ENCODE measurements around the gene TMEM269. TPM values are rescaled to one million over a fixed set of nuclear protein-coding genes. Genes with fewer than 3 reads are reported as not detected.

The TMEM269 gene
- total and polyA plus RNA-seq, 2 experiments from 2014 or later = 0.12 to 0.40 TPM

DNA sequence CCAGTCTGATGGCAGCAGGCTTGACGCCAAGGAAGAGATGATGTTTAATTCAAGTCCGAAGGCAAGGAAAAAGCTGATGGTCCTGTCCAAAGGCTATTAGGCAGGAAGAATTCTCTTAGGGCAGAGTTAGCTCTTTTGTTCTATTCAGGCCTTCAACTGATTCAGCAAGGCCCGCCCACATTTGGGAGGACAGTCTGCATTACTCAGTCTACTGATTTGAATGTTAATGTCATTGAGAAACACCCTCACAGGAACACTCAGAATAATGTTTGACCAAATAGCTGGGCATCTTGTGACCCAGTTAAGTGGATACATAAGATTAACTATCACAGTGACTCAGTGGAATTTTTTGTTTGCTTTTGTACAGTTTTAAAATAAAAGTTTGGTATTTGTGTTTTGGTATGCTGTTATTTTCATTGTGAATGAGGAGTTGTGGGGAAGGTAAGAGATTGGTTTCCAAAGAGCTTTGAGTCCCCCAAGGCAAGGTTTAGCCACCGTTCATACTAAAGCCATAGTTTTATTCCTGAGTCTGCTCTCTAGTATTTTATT is 59.9 kb downstream of the TMEM269 start:
- H3K4me3 ChIP-seq = no peak overlapping the region
- H3K79me2 ChIP-seq = peaks cover 15% of the 10 kb centered on the region
- 95% methylated on average over 4 of the region's 4 CpGs for WGBS (ENCODE audit: low lambda C conversion rate, missing lambda C conversion rate)
- no peak for TF ChIP-seq CTCF (IDR thresholded peaks at IDR 0.05; ENCODE audit: poor library complexity)
- no peak for TF ChIP-seq EZH2 (IDR thresholded peaks at IDR 0.05; ENCODE audit: borderline replicate concordance)
- TF ChIP-seq EZH2phosphoT487 (IDR thresholded peaks at IDR 0.05; ENCODE audit: low read depth, severe bottlenecking, unreplicated experiment) = no peak
- H3K4me2 ChIP-seq = no peak overlapping the region
- H3K27ac ChIP-seq = no peak overlapping the region
- no peak for DNase-seq (ENCODE audit: low spot score)
- H3K36me3 ChIP-seq (replicated peaks; ENCODE audit: insufficient read depth, low read depth) = no peaks in the 10 kb centered on the region
- no peak overlapping the region for H2AFZ ChIP-seq
- H4K20me1 ChIP-seq (ENCODE audit: insufficient read depth, poor library complexity, severe bottlenecking) = no peaks in the 10 kb centered on the region
- no peaks in the 10 kb centered on the region for H3K9me3 ChIP-seq (ENCODE audit: low read depth)
- H3K27me3 ChIP-seq = no peaks in the 10 kb centered on the region
- peaks cover 4% of the 10 kb centered on the region for H3K4me1 ChIP-seq (ENCODE audit: insufficient read depth)
- no peaks in the 10 kb centered on the region for H3K9me2 ChIP-seq (replicated peaks; ENCODE audit: insufficient read depth)

- H3K9me3 ChIP-seq (ENCODE audit: low read depth) = no peaks in the 10 kb centered on the region
- no peak overlapping the region for H3K27ac ChIP-seq
- WGBS (ENCODE audit: low lambda C conversion rate, missing lambda C conversion rate) = 92% methylated on average over 1 of the region's 1 CpG
- no peak for TF ChIP-seq CTCF (IDR thresholded peaks at IDR 0.05; ENCODE audit: poor library complexity)
- no peak for TF ChIP-seq EZH2phosphoT487 (IDR thresholded peaks at IDR 0.05; ENCODE audit: low read depth, severe bottlenecking, unreplicated experiment)
- no peak for TF ChIP-seq EZH2 (IDR thresholded peaks at IDR 0.05; ENCODE audit: borderline replicate concordance)
- no peaks in the 10 kb centered on the region for H3K27me3 ChIP-seq
- H2AFZ ChIP-seq = no peak overlapping the region
- no peak overlapping the region for H3K4me3 ChIP-seq
- no peaks in the 10 kb centered on the region for H4K20me1 ChIP-seq (ENCODE audit: insufficient read depth, poor library complexity, severe bottlenecking)
- peaks cover 4% of the 10 kb centered on the region for H3K4me1 ChIP-seq (ENCODE audit: insufficient read depth)
- peak overlapping the region; percentile 78 for H3K4me2 ChIP-seq
- H3K79me2 ChIP-seq = peaks cover 15% of the 10 kb centered on the region
- H3K36me3 ChIP-seq (replicated peaks; ENCODE audit: insufficient read depth, low read depth) = no peaks in the 10 kb centered on the region
- no peaks in the 10 kb centered on the region for H3K9me2 ChIP-seq (replicated peaks; ENCODE audit: insufficient read depth)
- no peak for DNase-seq (ENCODE audit: low spot score)
Measured at GRCh38 chr1:42845193-42845592, 60.4 kb downstream of the TMEM269 start.

GRCh38 chr1:42845866-42846256 is 61.1 kb downstream of the TMEM269 start:
- Histone ChIP-seq H3K36me3 (replicated peaks; ENCODE audit: insufficient read depth, low read depth) (no peaks in the 10 kb centered on the region), H3K4me1 (ENCODE audit: insufficient read depth) (peaks cover 4% of the 10 kb centered on the region), H2AFZ (peak overlapping the region; percentile 88), H3K27ac (no peak overlapping the region), H3K27me3 (no peaks in the 10 kb centered on the region), H3K9me3 (ENCODE audit: low read depth) (no peaks in the 10 kb centered on the region), H3K4me3 (peak overlapping the region; percentile 52), H4K20me1 (ENCODE audit: insufficient read depth, poor library complexity, severe bottlenecking) (no peaks in the 10 kb centered on the region), H3K9me2 (replicated peaks; ENCODE audit: insufficient read depth) (no peaks in the 10 kb centered on the region), H3K79me2 (peaks cover 15% of the 10 kb centered on the region), H3K4me2 (peak overlapping the region; percentile 78)
- DNase-seq (ENCODE audit: low spot score) = no peak
- 10% methylated on average over 10 of the region's 10 CpGs for WGBS (ENCODE audit: low lambda C conversion rate, missing lambda C conversion rate)
- TF ChIP-seq EZH2phosphoT487 (IDR thresholded peaks at IDR 0.05; ENCODE audit: low read depth, severe bottlenecking, unreplicated experiment) (no peak), EZH2 (IDR thresholded peaks at IDR 0.05; ENCODE audit: borderline replicate concordance) (no peak), CTCF (IDR thresholded peaks at IDR 0.05; ENCODE audit: poor library complexity) (no peak)
